Nucleus accumbens (tissue), 56 donors: ENCODE results near the gene BMP8A.
"Not testable (repeated sequence)": the region's sequence is repeated elsewhere in the genome, so short reads cannot be mapped to it uniquely, and the experiment has no call there.

Source experiments
- DNase-seq, 56 donors: peaks; one replicate each; lab custom pipeline; 2025; lab: John Stamatoyannopoulos, UW

BMP8A gene

GRCh38 chr1:39478126-39478915 lies 13.1 kb upstream of the BMP8A start:
- no peak for DNase-seq

GRCh38 chr1:39481289-39481688 lies 10.1 kb upstream of the BMP8A start:
- no peak for DNase-seq

- no peak for DNase-seq
These were observed 8.2 kb upstream of the BMP8A start for GRCh38 chr1:39483276-39483675.

GRCh38 chr1:39484564-39484963 lies 6.9 kb upstream of the BMP8A start:
- DNase-seq = no peak

GRCh38 chr1:39485046-39485803 lies 6.2 kb upstream of the BMP8A start:
- peak in 26 of 56 donors; percentile 7 to 67 (median 35) for DNase-seq

- DNase-seq = no peak
These were observed 3.4 kb upstream of the BMP8A start for GRCh38 chr1:39488012-39488545.

GRCh38 chr1:39488793-39489566 lies 2.5 kb upstream of the BMP8A start:
- no peak for DNase-seq

GRCh38 chr1:39489567-39490239 lies 1.7 kb upstream of the BMP8A start:
- DNase-seq = no peak

GRCh38 chr1:39490596-39491145 lies 765 bp upstream of the BMP8A start:
- peak in 22 of 56 donors; percentile 17 to 76 (median 40) for DNase-seq

GRCh38 chr1:39492118-39493042 lies 944 bp downstream of the BMP8A start:
- not testable (repeated sequence) for DNase-seq

GRCh38 chr1:39493043-39493810 lies 1.8 kb downstream of the BMP8A start:
- peak in 4 of 56 donors; percentile 14 to 20 (median 17) for DNase-seq

- peak in 7 of 56 donors; percentile 11 to 31 (median 28) for DNase-seq
These were observed 3.4 kb downstream of the BMP8A start for GRCh38 chr1:39494671-39495410.

- not testable (repeated sequence) for DNase-seq
These were observed 5.1 kb downstream of the BMP8A start for GRCh38 chr1:39496520-39496919.

GRCh38 chr1:39497585-39497984 lies 6.1 kb downstream of the BMP8A start:
- DNase-seq = no peak

- DNase-seq = not testable (repeated sequence)
These were observed 6.8 kb downstream of the BMP8A start for GRCh38 chr1:39498096-39498710.

GRCh38 chr1:39498821-39499220 lies 7.4 kb downstream of the BMP8A start:
- not testable (repeated sequence) for DNase-seq

GRCh38 chr1:39499668-39500067 lies 8.2 kb downstream of the BMP8A start:
- DNase-seq = no peak
